Transverse colon (tissue), 4 donors: ENCODE measurements around the gene PRSS53. TPM values are rescaled to one million over a fixed set of nuclear protein-coding genes. Genes with fewer than 3 reads are reported as not detected.
A peak's percentile ranks its signal among the peaks of the same experiment; 100 is the strongest.

Source experiments
- DNase-seq: peaks from one replicate; pipeline ENCODE4 v3.0.0-alpha.2; 2019
- H3K27ac ChIP-seq, 4 donors: fragments of 200-600 bp; sonication (generic); 2 replicates each; pipeline ENCODE4 v1.5.1; 2016 to 2018; ENCODE audit warnings: inconsistent platforms in 4 of 4
- H3K27me3 ChIP-seq: fragments of 200-600 bp; sonication (generic); 2 replicates; pipeline ENCODE4 v1.5.1; 2017; ENCODE audit warnings: inconsistent platforms
- H3K36me3 ChIP-seq, 4 donors: fragments of 200-600 bp; sonication (generic); 2 replicates each; pipeline ENCODE4 v1.5.1; 2017 to 2019; ENCODE audit warnings: inconsistent platforms in 4 of 4
- H3K4me1 ChIP-seq, 4 donors: fragments of 200-600 bp; sonication (generic); 2 replicates each; pipeline ENCODE4 v1.5.1; 2017 to 2020; ENCODE audit warnings: inconsistent platforms in 4 of 4
- H3K4me3 ChIP-seq, 4 donors: fragments of 200-600 bp; sonication (generic); 1 replicate in 1 of 4; 2 replicates in 3 of 4; pipeline versions ENCODE4 v1.5.1 to v1.6.1; 2017 to 2019; ENCODE audit warnings: inconsistent platforms in 4 of 4
- H3K9me3 ChIP-seq, 2 donors: fragments of 200-600 bp; sonication (generic); 2 replicates each; pipeline ENCODE4 v1.5.1; 2017 to 2019; ENCODE audit warnings: inconsistent platforms in 2 of 2
- CTCF ChIP-seq, 5 experiments: fragments of 200-600 bp in 3 of 5; fragments of 450-650 bp in 2 of 5; sonication (generic) in 3 of 5; IDR thresholded peaks; 1 replicate in 2 of 5; 2 replicates in 3 of 5; pipeline ENCODE4 v1.5.1; 2016 to 2017; ENCODE audit warnings: antibody characterized with exemption in 5 of 5, inconsistent platforms in 3 of 5, mild to moderate bottlenecking in 2 of 5, moderate library complexity in 1 of 5
- EP300 ChIP-seq: sonication (generic); formaldehyde crosslinking; IDR thresholded peaks from one replicate; pipeline ENCODE4 v1.6.1; 2017; ENCODE audit warnings: antibody characterized with exemption, low read depth
- POLR2A ChIP-seq: fragments of 450-650 bp; IDR thresholded peaks from one replicate; pipeline ENCODE4 v1.6.1; 2016; ENCODE audit warnings: antibody characterized with exemption, mild to moderate bottlenecking, moderate library complexity
- POLR2AphosphoS5 ChIP-seq, 3 donors: sonication (generic); formaldehyde crosslinking; IDR thresholded peaks; one replicate each; pipeline ENCODE4 v1.6.1; 2016; ENCODE audit warnings: antibody characterized with exemption in 3 of 3
- WGBS, 2 donors: methylation state at CpG; one replicate each; pipeline ENCODE4 v1.1.5; 2018; ENCODE audit warnings: low coverage in 1 of 2; 5-methylcytosine and 5-hydroxymethylcytosine counted together
- in situ Hi-C, 4 donors: fragments of 200-750 bp; cut with MboI; loops; one replicate each; pipeline versions ENCODE4 v1.15.0 to v1.15.1; 2017; ENCODE audit warnings: low sequenced_read_pairs in 3 of 4, low pct_ligation_motif_present in 1 of 4, low pct_unique_long_range_greater_than_20kb in 1 of 4
- intact Hi-C: fragments of 100-400 bp; cut with DNase I; formaldehyde crosslinking; loops from one replicate; pipeline ENCODE4 v1.15.1; 2023; ENCODE audit warnings: low total_unique reads
- total RNA-seq, 4 donors: library from RNA; depleted of rRNA; stranded (reverse); fragments of >200 nt; gene quantifications; one replicate each; pipeline ENCODE4 v1.1.0, GENCODE V29; 2016

The PRSS53 gene
- total RNA-seq, 4 donors from 2014 or later = 1.1 to 5.2 (median 3.1) TPM

- TF ChIP-seq POLR2A (no peak), EP300 (no peak), CTCF (IDR thresholded peaks at IDR 0.05) (no peak), POLR2AphosphoS5 (IDR thresholded peaks at IDR 0.05) (no peak)
- Histone ChIP-seq H3K27ac (no peak overlapping the region), H3K9me3 (no peaks in the 10 kb centered on the region), H3K36me3 (peaks cover 0 to 46% (median 16%) of the 10 kb centered on the region in 4 donors), H3K27me3 (no peaks in the 10 kb centered on the region), H3K4me3 (no peak overlapping the region), H3K4me1 (peaks cover 14 to 26% (median 24%) of the 10 kb centered on the region in 4 donors)
- 81% methylated on average over 16 of the region's 16 CpGs; no CpG with 5 or more reads in 1 of the 2 donors for WGBS, 2 donors
- DNase-seq = no peak
- in situ Hi-C loops = no loop called here
- intact Hi-C loops = no loop called here
Observed at GRCh38 chr16:31076319-31076718, 12.4 kb downstream of the PRSS53 start.

- no peak for DNase-seq
- intact Hi-C loops (no loop called here), in situ Hi-C loops (no loop called here)
- TF ChIP-seq CTCF (IDR thresholded peaks at IDR 0.05) (no peak), POLR2A (no peak), EP300 (no peak), POLR2AphosphoS5 (IDR thresholded peaks at IDR 0.05) (no peak)
- Histone ChIP-seq H3K4me1 (peaks cover 14 to 31% (median 24%) of the 10 kb centered on the region in 4 donors), H3K9me3 (no peaks in the 10 kb centered on the region), H3K36me3 (peaks cover 0 to 35% (median 8%) of the 10 kb centered on the region in 4 donors), H3K27me3 (no peaks in the 10 kb centered on the region), H3K27ac (peak overlapping the region; percentile 94 to 97 (median 96)), H3K4me3 (peak overlapping the region; percentile 84 to 97 (median 91))
- WGBS, 2 donors = 0 to 1% methylated on average over 3 to 7 of the region's 7 CpGs
Observed at GRCh38 chr16:31074814-31075183, 13.9 kb downstream of the PRSS53 start.

GRCh38 chr16:31073970-31074813 lies 14.6 kb downstream of the PRSS53 start, which contains the start of the genes ZNF646 and ZNF668:
ZNF646 (plus strand) TSS chr16:31074422; CDS start chr16:31076325, 1,903 bp downstream.
ZNF668 (minus strand) TSS chr16:31074240; CDS start chr16:31064459, 9,781 bp downstream.
- intact Hi-C loops (no loop called here), in situ Hi-C loops (no loop called here)
- H3K4me3 ChIP-seq = peak within 1 kb of the TSS; percentile 84 to 97 (median 91)
- H3K27ac ChIP-seq = peak within 1 kb of the TSS; percentile 94 to 97 (median 96)
- TF ChIP-seq POLR2AphosphoS5 (IDR thresholded peaks at IDR 0.05) (peak; percentile 79 to 92 (median 83)), CTCF (IDR thresholded peaks at IDR 0.05) (no peak), EP300 (no peak), POLR2A (peak; percentile 82)
- H3K9me3 ChIP-seq = no peaks in the 10 kb centered on the region
- peaks cover 0 to 29% (median 8%) of the 10 kb centered on the region in 4 donors for H3K36me3 ChIP-seq
- no peaks in the 10 kb centered on the region for H3K27me3 ChIP-seq
- peaks cover 14 to 31% (median 24%) of the 10 kb centered on the region in 4 donors for H3K4me1 ChIP-seq
- peak; percentile 99 for DNase-seq
- 0% methylated on average over 2 to 48 of the region's 48 CpGs for WGBS, 2 donors
